NT2/D1 (cell line): ENCODE measurements around the gene TUBA4A.

ENCODE experiments used
- SUZ12 ChIP-seq: IDR thresholded peaks from 2 replicates; pipeline ENCODE4 v1.6.1; 2011; ENCODE audit not compliant: insufficient read length, insufficient read depth; ENCODE audit errors: extremely low read depth
- YY1 ChIP-seq: IDR thresholded peaks from 2 replicates; pipeline ENCODE4 v1.6.1; 2011; ENCODE audit not compliant: insufficient read length, insufficient read depth
- ZNF274 ChIP-seq: IDR thresholded peaks from 2 replicates; pipeline ENCODE4 v1.6.1; 2011; ENCODE audit warnings: mild to moderate bottlenecking, low read depth, low read length

GRCh38 chr2:219216535-219216915, 37.2 kb downstream of the TUBA4A start:
- no peak for TF ChIP-seq YY1
- no peak for TF ChIP-seq ZNF274
- TF ChIP-seq SUZ12 = no peak
